K562 (cell line): ENCODE data around the gene ITGA6. TPM values are rescaled to one million over a fixed set of nuclear protein-coding genes. Genes with fewer than 3 reads are reported as not detected.

ENCODE experiments used
- ATAC-seq: fragments of 200-7000 bp; cut with Tn5 transposase; 3 replicates; pipeline ENCODE4 v1.9.1; 2020; ENCODE audit warnings: moderate library complexity
- BruUV-seq: library from RNA; stranded (reverse); fragments of 400-500 nt; replicated peaks from 2 replicates; lab custom pipeline; 2021; lab: Mats Ljungman, UMichigan
- CTCF ChIA-PET: fragments of 300-600 bp; formaldehyde crosslinking; extraction: SDS; loops from one replicate; lab custom pipeline; 2021; ENCODE audit warnings: low intra/inter-chr PET ratio; lab: Yijun Ruan, JAX
- POLR2A ChIA-PET: fragments of 300-600, 350-650 bp; sonication (Branson Sonifier 250); formaldehyde crosslinking; extraction: SDS; loops from one replicate; lab custom pipeline; 2021; ENCODE audit warnings: antibody characterized with exemption, inconsistent platforms; lab: Yijun Ruan, JAX
- DNase-seq, 4 experiments: peaks; one replicate each; pipeline versions ENCODE4 v3.0.0 to v3.0.0-alpha.2; 2011 to 2018; ENCODE audit warnings: low spot score in 3 of 4, mixed read lengths in 3 of 4; ENCODE audit errors: extremely low read depth in 1 of 4
- FAIRE-seq: peaks from 2 replicates; lab custom pipeline; 2011; peaks lifted over from hg19 to GRCh38; lab: Jason Lieb, UNC
- H2AFZ ChIP-seq: 2 replicates; pipeline ENCODE4 v1.6.0; 2011; ENCODE audit warnings: low read depth, low read length, control low read depth, inconsistent platforms
- H3K27ac ChIP-seq: fragments of 200-600 bp; 3 replicates; pipeline ENCODE4 v1.8.0; 2011; ENCODE audit warnings: low read depth, mild to moderate bottlenecking, control low read depth, inconsistent platforms, low read length, moderate library complexity, mixed read lengths; ENCODE audit errors: extremely low read depth
- H3K27me3 ChIP-seq, 2 experiments: fragments of 300-600 bp in 1 of 2; 2 replicates in 1 of 2; 3 replicates in 1 of 2; pipeline versions ENCODE4 v1.6.0 to v1.8.0; 2011; ENCODE audit warnings: inconsistent platforms in 2 of 2, low read length in 2 of 2, mild to moderate bottlenecking in 1 of 2, mixed read lengths in 1 of 2, moderate library complexity in 1 of 2; ENCODE audit not compliant: control insufficient read depth in 2 of 2, insufficient read depth in 2 of 2
- H3K36me3 ChIP-seq: fragments of 300-600 bp; 3 replicates; pipeline ENCODE4 v1.8.0; 2011; ENCODE audit warnings: mild to moderate bottlenecking, low read length, inconsistent platforms; ENCODE audit not compliant: control insufficient read depth, insufficient read depth
- H3K4me1 ChIP-seq, 2 experiments: fragments of 200-600 bp in 1 of 2; replicated peaks in 1 of 2; 2 replicates in 1 of 2; 3 replicates in 1 of 2; pipeline versions ENCODE4 v1.5.1 to v1.8.0; 2011; ENCODE audit warnings: inconsistent platforms in 2 of 2, low read length in 2 of 2, mild to moderate bottlenecking in 1 of 2, mixed read lengths in 1 of 2, moderate library complexity in 1 of 2; ENCODE audit not compliant: control insufficient read depth in 2 of 2, insufficient read depth in 2 of 2
- H3K4me2 ChIP-seq: 2 replicates; pipeline ENCODE4 v1.6.1; 2011; ENCODE audit warnings: low read length, control low read depth, inconsistent platforms, mixed read lengths; ENCODE audit not compliant: insufficient read depth
- H3K4me3 ChIP-seq: fragments of 200-600 bp; sonication (generic), shearing (Covaris generic); 2 replicates; pipeline ENCODE4 v1.5.1; 2016; ENCODE audit warnings: control low read depth, inconsistent platforms
- H3K79me2 ChIP-seq: fragments of 200-600 bp; 3 replicates; pipeline ENCODE4 v1.8.0; 2011; ENCODE audit warnings: low read length, inconsistent platforms; ENCODE audit not compliant: control insufficient read depth, insufficient read depth
- H3K9ac ChIP-seq, 2 experiments: 2 replicates each; pipeline versions ENCODE4 v1.6.0 to v1.6.1; 2011; ENCODE audit warnings: low read depth in 2 of 2, low read length in 2 of 2, control low read depth in 1 of 2, inconsistent platforms in 1 of 2, mild to moderate bottlenecking in 1 of 2, mixed read lengths in 1 of 2; ENCODE audit not compliant: insufficient read depth in 1 of 2
- H3K9me1 ChIP-seq: one replicate; pipeline ENCODE4 v1.6.0; 2011; ENCODE audit warnings: inconsistent platforms, mild to moderate bottlenecking, low read length, moderate library complexity; ENCODE audit not compliant: control insufficient read depth, insufficient read depth
- H3K9me3 ChIP-seq: replicated peaks from 2 replicates; pipeline ENCODE4 v1.5.1; 2011; ENCODE audit warnings: low read depth, low read length, inconsistent platforms; ENCODE audit not compliant: control insufficient read depth, insufficient read depth
- H4K20me1 ChIP-seq: replicated peaks from 2 replicates; pipeline ENCODE4 v1.6.1; 2011; ENCODE audit warnings: low read length, inconsistent platforms, mixed read lengths; ENCODE audit not compliant: control insufficient read depth, insufficient read depth
- ETV5 ChIP-seq: sonication (generic); formaldehyde crosslinking; IDR thresholded peaks from 2 replicates; pipeline ENCODE4 v1.4.0; 2020; ENCODE audit warnings: low read depth, mild to moderate bottlenecking, missing genetic modification reagents
- FOSL1 ChIP-seq: fragments of 200-800 bp; sonication (Bioruptor generic); conservative IDR thresholded peaks from 2 replicates; pipeline ENCODE4 v1.6.1; 2016; ENCODE audit warnings: missing genetic modification characterization, missing compliant biosample characterization
- FOXM1 ChIP-seq, 2 experiments: fragments of 450-650 bp in 1 of 2; sonication (generic) in 1 of 2; formaldehyde crosslinking in 1 of 2; IDR thresholded peaks; 2 replicates each; pipeline versions ENCODE4 v1.6.1 to v1.9.0; 2017 to 2022; ENCODE audit warnings: low read depth in 2 of 2, mild to moderate bottlenecking in 2 of 2, missing genetic modification reagents in 1 of 2, moderate library complexity in 1 of 2
- PRMT5 ChIP-seq: sonication (generic); formaldehyde crosslinking; IDR thresholded peaks from 2 replicates; pipeline ENCODE4 v1.5.0; 2020; ENCODE audit warnings: missing genetic modification reagents
- SMAD2 ChIP-seq: fragments of 150-350 bp; IDR thresholded peaks from 2 replicates; pipeline ENCODE4 v1.6.1; 2014; ENCODE audit warnings: low read depth, mild to moderate bottlenecking, low read length
- TAF1 ChIP-seq: IDR thresholded peaks from 2 replicates; pipeline ENCODE4 v1.6.1; 2011; ENCODE audit warnings: mild to moderate bottlenecking, low read length, moderate library complexity; ENCODE audit not compliant: insufficient read depth, control insufficient read depth, severe bottlenecking; ENCODE audit errors: extremely low read depth
- ZC3H11A ChIP-seq: IDR thresholded peaks from 2 replicates; pipeline ENCODE4 v1.6.1; 2012; ENCODE audit warnings: low read depth, low read length, improper control_type of control experiment
- ZC3H4 ChIP-seq: sonication (generic); formaldehyde crosslinking; IDR thresholded peaks from 2 replicates; pipeline ENCODE4 v1.9.0; 2021; ENCODE audit warnings: missing genetic modification reagents, borderline replicate concordance
- WGBS: fragments of 100-300 bp; shearing (Covaris generic); methylation state at CpG from one replicate; pipeline ENCODE4 v1.1.6; 2016; ENCODE audit warnings: low coverage, mixed read lengths; ENCODE audit not compliant: insufficient coverage; ENCODE audit errors: missing lambda C conversion rate; 5-methylcytosine and 5-hydroxymethylcytosine counted together
- in situ Hi-C: fragments of 300-500 bp; cut with MboI; formaldehyde crosslinking; loops from 4 replicates; pipeline ENCODE4 v1.15.0; 2018; ENCODE audit warnings: inconsistent platforms, mixed read lengths
- intact Hi-C: fragments of 100-400 bp; cut with micrococcal nuclease; formaldehyde crosslinking; loops from 2 replicates; pipeline ENCODE4 v1.14.2; 2022
- polyA plus RNA-seq, 8 experiments: library from polyadenylated mRNA; depleted of rRNA in 4 of 8; stranded (reverse) in 5 of 8; unstranded in 3 of 8; fragments of >200 nt; fragmentation: Nextera tagmentation in 2 of 8; fragmentation: Illumina TruSeq in 1 of 8; extraction: Ambion mirVana in 2 of 8; extraction: Trizol in 1 of 8; gene quantifications; 2 replicates each; pipeline versions ENCODE4 v1.2.1 to v1.2.3, GENCODE V29; 2011 to 2014; ENCODE audit warnings: inconsistent platforms in 1 of 8, missing spikeins in 1 of 8
- total RNA-seq, 7 experiments: library from RNA; depleted of rRNA in 6 of 7; stranded (reverse); fragments of >200 nt in 6 of 7; fragmentation: Illumina TruSeq in 2 of 7; extraction: Trizol in 2 of 7; gene quantifications; 2 replicates each; pipeline versions ENCODE4 v1.2.1 to v1.2.3, GENCODE V29; 2011 to 2021; ENCODE audit warnings: low replicate concordance in 1 of 7

ITGA6 gene
- total and polyA plus RNA-seq, 9 of the 15 experiments (the other 6 are each of a cell fraction or from before 2014, with no cell fraction given): 0.01 to 0.29 (median 0.05) TPM; not detected in 5

GRCh38 chr2:172442072-172442895, 14.9 kb downstream of the ITGA6 start:
- peaks cover 13 to 27% of the 10 kb centered on the region in 2 experiments; a peak in 4 of 5 replicates for H3K27me3 ChIP-seq
- H4K20me1 ChIP-seq: no peaks in the 10 kb centered on the region
- H3K9me1 ChIP-seq: no peaks in the 10 kb centered on the region
- in situ Hi-C loops: no loop called here
- ATAC-seq (no peak), FAIRE-seq (no peak), DNase-seq (no peak)
- 1% methylated on average over 10 of the region's 10 CpGs for whole genome bisulfite sequencing
- H3K9ac ChIP-seq: no peak overlapping the region
- TF ChIP-seq FOSL1: peak; percentile 48; the same call in 1 of the 2 replicates
- no peak for TF ChIP-seq SMAD2
- no peak overlapping the region for H3K4me3 ChIP-seq
- no TSS peak for BruUV-seq
- CTCF ChIA-PET: no interaction called here
- intact Hi-C loops: no loop called here
- H3K4me1 ChIP-seq: no peaks in the 10 kb centered on the region
- POLR2A ChIA-PET: interaction anchor here (0.8 to 1.1 kb wide), 2 partner anchors 9 to 10 kb away, joined by 4 to 5 read pairs; no protein-coding TSS in a partner anchor
- no peak overlapping the region for H3K4me2 ChIP-seq
- H2AFZ ChIP-seq: no peak overlapping the region
- no peaks in the 10 kb centered on the region for H3K36me3 ChIP-seq
- H3K79me2 ChIP-seq: no peaks in the 10 kb centered on the region
- no peak overlapping the region for H3K27ac ChIP-seq
- no peaks in the 10 kb centered on the region for H3K9me3 ChIP-seq

GRCh38 chr2:172445851-172446250, 18.5 kb downstream of the ITGA6 start:
- H3K9me3 ChIP-seq: no peaks in the 10 kb centered on the region
- H3K36me3 ChIP-seq: no peaks in the 10 kb centered on the region
- BruUV-seq: no TSS peak
- no peak overlapping the region for H3K4me2 ChIP-seq
- intact Hi-C loops (no loop called here), in situ Hi-C loops (no loop called here)
- FAIRE-seq (no peak), DNase-seq (no peak), ATAC-seq (no peak)
- no peaks in the 10 kb centered on the region for H3K79me2 ChIP-seq
- no peak overlapping the region for H2AFZ ChIP-seq
- peaks cover 15 to 38% of the 10 kb centered on the region in 2 experiments for H3K27me3 ChIP-seq
- H4K20me1 ChIP-seq: no peaks in the 10 kb centered on the region
- WGBS: 0% methylated on average over 1 of the region's 1 CpG
- CTCF ChIA-PET: no interaction called here
- POLR2A ChIA-PET: no interaction called here
- H3K4me3 ChIP-seq: no peak overlapping the region
- no peaks in the 10 kb centered on the region for H3K4me1 ChIP-seq
- no peaks in the 10 kb centered on the region for H3K9me1 ChIP-seq
- no peak overlapping the region for H3K9ac ChIP-seq
- no peak overlapping the region for H3K27ac ChIP-seq
- TF ChIP-seq TAF1 (no peak), FOXM1 (IDR thresholded peaks at IDR 0.05; ENCODE audit: low read depth) (no peak), FOXM1 (CRISPR knock-in tag; IDR thresholded peaks at IDR 0.05; ENCODE audit: low read depth) (no peak), ZC3H11A (no peak), PRMT5 (CRISPR knock-in tag) (no peak), ZC3H4 (CRISPR knock-in tag) (no peak), ETV5 (CRISPR knock-in tag) (no peak)
